GM12878 (cell line): ENCODE measurements around the gene CBLB. TPM values are rescaled to one million over a fixed set of nuclear protein-coding genes. Genes with fewer than 3 reads are reported as not detected.

Source experiments
- EGR1 ChIP-seq, 2 experiments: IDR thresholded peaks; 1 replicate in 1 of 2; 2 replicates in 1 of 2; pipeline ENCODE4 v1.6.1; 2011 to 2012; ENCODE audit warnings: low read depth in 2 of 2, low read length in 2 of 2, borderline replicate concordance in 1 of 2, mild to moderate bottlenecking in 1 of 2, moderate library complexity in 1 of 2
- GATAD2B ChIP-seq: fragments of 450-650 bp; conservative IDR thresholded peaks from 2 replicates; pipeline ENCODE4 v1.6.1; 2017; ENCODE audit warnings: low read depth, mild to moderate bottlenecking, moderate library complexity
- JUND ChIP-seq: IDR thresholded peaks from 2 replicates; pipeline ENCODE4 v1.6.1; 2012; ENCODE audit warnings: low read depth, mild to moderate bottlenecking, low read length, improper control_type of control experiment, moderate library complexity
- LARP7 ChIP-seq: fragments of 450-650 bp; IDR thresholded peaks from 2 replicates; pipeline ENCODE4 v1.6.1; 2017; ENCODE audit warnings: mild to moderate bottlenecking
- MEF2B ChIP-seq: fragments of 450-650 bp; IDR thresholded peaks from 2 replicates; pipeline ENCODE4 v1.6.1; 2018; ENCODE audit warnings: mild to moderate bottlenecking, moderate library complexity; ENCODE audit not compliant: partially characterized antibody, poor library complexity, severe bottlenecking
- MTA2 ChIP-seq: fragments of 450-650 bp; IDR thresholded peaks from 2 replicates; pipeline ENCODE4 v1.6.1; 2016; ENCODE audit warnings: low read depth, mild to moderate bottlenecking, moderate library complexity
- NFIC ChIP-seq: IDR thresholded peaks from 2 replicates; pipeline ENCODE4 v1.6.1; 2012; ENCODE audit warnings: low read depth, mild to moderate bottlenecking, inconsistent platforms, low read length, moderate library complexity
- NR2C1 ChIP-seq: fragments of 450-650 bp; IDR thresholded peaks from 2 replicates; pipeline ENCODE4 v1.6.1; 2017; ENCODE audit warnings: antibody characterized with exemption, mild to moderate bottlenecking, moderate library complexity
- PML ChIP-seq: IDR thresholded peaks from 2 replicates; pipeline ENCODE4 v1.6.1; 2012; ENCODE audit warnings: low read length, inconsistent platforms
- SRF ChIP-seq, 2 experiments: IDR thresholded peaks; 2 replicates each; pipeline ENCODE4 v1.6.1; 2011; ENCODE audit warnings: low read depth in 2 of 2, low read length in 2 of 2, mild to moderate bottlenecking in 1 of 2, moderate library complexity in 1 of 2
- YBX1 ChIP-seq: fragments of 450-650 bp; IDR thresholded peaks from 2 replicates; pipeline ENCODE4 v1.6.1; 2016; ENCODE audit warnings: antibody characterized with exemption
- ZNF274 ChIP-seq: IDR thresholded peaks from one replicate; pipeline ENCODE4 v1.8.0; 2011; ENCODE audit not compliant: insufficient read length, insufficient read depth
- polyA plus RNA-seq, 11 experiments: library from polyadenylated mRNA; depleted of rRNA in 4 of 11; unstranded in 6 of 11; stranded (reverse) in 5 of 11; fragments of >200 nt; fragmentation: Nextera tagmentation in 4 of 11; fragmentation: Illumina TruSeq in 1 of 11; extraction: Ambion mirVana in 4 of 11; extraction: Trizol in 1 of 11; gene quantifications; 1 replicate in 1 of 11; 2 replicates in 10 of 11; pipeline versions ENCODE4 v1.2.1 to v1.2.3, GENCODE V29; 2011 to 2016; ENCODE audit warnings: inconsistent platforms in 2 of 11, missing spikeins in 2 of 11, low read depth in 1 of 11
- total RNA-seq, 4 experiments: library from RNA; depleted of rRNA in 3 of 4; stranded (reverse); fragments of >200 nt in 3 of 4; fragmentation: Illumina TruSeq in 1 of 4; extraction: Trizol in 1 of 4; gene quantifications; 2 replicates each; pipeline versions ENCODE4 v1.2.1 to v1.2.3, GENCODE V29; 2013 to 2021
- TF ChIP-seq, protein P1 (sequence below): fragments of 450-650 bp; conservative IDR thresholded peaks from 2 replicates; pipeline ENCODE4 v1.6.1; 2017; ENCODE audit warnings: mild to moderate bottlenecking, moderate library complexity
- TF ChIP-seq, protein P2 (sequence below): IDR thresholded peaks from 2 replicates; pipeline ENCODE4 v1.6.1; 2012; ENCODE audit warnings: improper control_type of control experiment, low read depth, low read length; ENCODE audit not compliant: insufficient replicate concordance
- TF ChIP-seq, protein P3 (sequence below): IDR thresholded peaks from 2 replicates; pipeline ENCODE4 v1.6.1; 2012; ENCODE audit warnings: low read depth, low read length, improper control_type of control experiment
- TF ChIP-seq, protein P4 (sequence below): fragments of 150-350 bp; IDR thresholded peaks from 2 replicates; pipeline ENCODE4 v1.6.1; 2016; ENCODE audit warnings: low read depth, low read length
- TF ChIP-seq, protein P5 (sequence below): fragments of 450-650 bp; IDR thresholded peaks from 2 replicates; pipeline ENCODE4 v1.6.1; 2014; ENCODE audit warnings: mild to moderate bottlenecking

The CBLB gene
- total and polyA plus RNA-seq, 10 of the 15 experiments (the other 5 are each of a cell fraction or from before 2014, with no cell fraction given), result 17.2 to 107 (median 41.9) TPM

DNA sequence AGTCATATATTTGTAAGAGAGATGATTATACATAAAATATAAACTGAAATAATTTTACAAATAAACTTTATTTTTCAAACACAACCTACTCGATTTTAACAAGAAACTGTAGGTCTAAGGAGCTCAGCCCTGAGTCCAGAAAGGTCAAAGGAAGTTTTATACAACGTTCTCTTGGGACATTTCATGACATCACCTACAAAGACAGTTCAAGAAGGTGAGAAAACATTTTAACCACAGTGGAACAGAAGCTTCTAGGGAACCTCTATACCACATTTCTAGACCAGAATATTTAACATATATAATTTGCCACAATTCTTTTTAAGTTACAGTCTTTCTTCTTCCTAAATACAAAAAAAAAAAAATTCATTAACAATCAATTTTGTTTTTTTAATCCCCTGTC is 40.1 kb downstream of the CBLB start (continued):
- TF ChIP-seq MTA2, result peak; percentile 77
- no peak for TF ChIP-seq PML
- peak; percentile 74 for TF ChIP-seq NFIC
- TF ChIP-seq, protein P1, sequence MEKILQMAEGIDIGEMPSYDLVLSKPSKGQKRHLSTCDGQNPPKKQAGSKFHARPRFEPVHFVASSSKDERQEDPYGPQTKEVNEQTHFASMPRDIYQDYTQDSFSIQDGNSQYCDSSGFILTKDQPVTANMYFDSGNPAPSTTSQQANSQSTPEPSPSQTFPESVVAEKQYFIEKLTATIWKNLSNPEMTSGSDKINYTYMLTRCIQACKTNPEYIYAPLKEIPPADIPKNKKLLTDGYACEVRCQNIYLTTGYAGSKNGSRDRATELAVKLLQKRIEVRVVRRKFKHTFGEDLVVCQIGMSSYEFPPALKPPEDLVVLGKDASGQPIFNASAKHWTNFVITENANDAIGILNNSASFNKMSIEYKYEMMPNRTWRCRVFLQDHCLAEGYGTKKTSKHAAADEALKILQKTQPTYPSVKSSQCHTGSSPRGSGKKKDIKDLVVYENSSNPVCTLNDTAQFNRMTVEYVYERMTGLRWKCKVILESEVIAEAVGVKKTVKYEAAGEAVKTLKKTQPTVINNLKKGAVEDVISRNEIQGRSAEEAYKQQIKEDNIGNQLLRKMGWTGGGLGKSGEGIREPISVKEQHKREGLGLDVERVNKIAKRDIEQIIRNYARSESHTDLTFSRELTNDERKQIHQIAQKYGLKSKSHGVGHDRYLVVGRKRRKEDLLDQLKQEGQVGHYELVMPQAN, result no peak
- no peak for TF ChIP-seq SRF (IDR thresholded peaks at IDR 0.05; ENCODE audit: low read depth in 2 of 2, low read length in 2 of 2)
- TF ChIP-seq YBX1, result no peak
- peak; percentile 13; the same call in 1 of the 2 replicates for TF ChIP-seq JUND
- TF ChIP-seq ZNF274, result no peak
- TF ChIP-seq GATAD2B, result 0 out of 2 replicates have a peak, but pooled peaks have one; percentile 32
- peak; percentile 93 for TF ChIP-seq MEF2B
- TF ChIP-seq, protein P2, sequence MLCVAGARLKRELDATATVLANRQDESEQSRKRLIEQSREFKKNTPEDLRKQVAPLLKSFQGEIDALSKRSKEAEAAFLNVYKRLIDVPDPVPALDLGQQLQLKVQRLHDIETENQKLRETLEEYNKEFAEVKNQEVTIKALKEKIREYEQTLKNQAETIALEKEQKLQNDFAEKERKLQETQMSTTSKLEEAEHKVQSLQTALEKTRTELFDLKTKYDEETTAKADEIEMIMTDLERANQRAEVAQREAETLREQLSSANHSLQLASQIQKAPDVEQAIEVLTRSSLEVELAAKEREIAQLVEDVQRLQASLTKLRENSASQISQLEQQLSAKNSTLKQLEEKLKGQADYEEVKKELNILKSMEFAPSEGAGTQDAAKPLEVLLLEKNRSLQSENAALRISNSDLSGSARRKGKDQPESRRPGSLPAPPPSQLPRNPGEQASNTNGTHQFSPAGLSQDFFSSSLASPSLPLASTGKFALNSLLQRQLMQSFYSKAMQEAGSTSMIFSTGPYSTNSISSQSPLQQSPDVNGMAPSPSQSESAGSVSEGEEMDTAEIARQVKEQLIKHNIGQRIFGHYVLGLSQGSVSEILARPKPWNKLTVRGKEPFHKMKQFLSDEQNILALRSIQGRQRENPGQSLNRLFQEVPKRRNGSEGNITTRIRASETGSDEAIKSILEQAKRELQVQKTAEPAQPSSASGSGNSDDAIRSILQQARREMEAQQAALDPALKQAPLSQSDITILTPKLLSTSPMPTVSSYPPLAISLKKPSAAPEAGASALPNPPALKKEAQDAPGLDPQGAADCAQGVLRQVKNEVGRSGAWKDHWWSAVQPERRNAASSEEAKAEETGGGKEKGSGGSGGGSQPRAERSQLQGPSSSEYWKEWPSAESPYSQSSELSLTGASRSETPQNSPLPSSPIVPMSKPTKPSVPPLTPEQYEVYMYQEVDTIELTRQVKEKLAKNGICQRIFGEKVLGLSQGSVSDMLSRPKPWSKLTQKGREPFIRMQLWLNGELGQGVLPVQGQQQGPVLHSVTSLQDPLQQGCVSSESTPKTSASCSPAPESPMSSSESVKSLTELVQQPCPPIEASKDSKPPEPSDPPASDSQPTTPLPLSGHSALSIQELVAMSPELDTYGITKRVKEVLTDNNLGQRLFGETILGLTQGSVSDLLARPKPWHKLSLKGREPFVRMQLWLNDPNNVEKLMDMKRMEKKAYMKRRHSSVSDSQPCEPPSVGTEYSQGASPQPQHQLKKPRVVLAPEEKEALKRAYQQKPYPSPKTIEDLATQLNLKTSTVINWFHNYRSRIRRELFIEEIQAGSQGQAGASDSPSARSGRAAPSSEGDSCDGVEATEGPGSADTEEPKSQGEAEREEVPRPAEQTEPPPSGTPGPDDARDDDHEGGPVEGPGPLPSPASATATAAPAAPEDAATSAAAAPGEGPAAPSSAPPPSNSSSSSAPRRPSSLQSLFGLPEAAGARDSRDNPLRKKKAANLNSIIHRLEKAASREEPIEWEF, result no peak
- TF ChIP-seq, protein P3, sequence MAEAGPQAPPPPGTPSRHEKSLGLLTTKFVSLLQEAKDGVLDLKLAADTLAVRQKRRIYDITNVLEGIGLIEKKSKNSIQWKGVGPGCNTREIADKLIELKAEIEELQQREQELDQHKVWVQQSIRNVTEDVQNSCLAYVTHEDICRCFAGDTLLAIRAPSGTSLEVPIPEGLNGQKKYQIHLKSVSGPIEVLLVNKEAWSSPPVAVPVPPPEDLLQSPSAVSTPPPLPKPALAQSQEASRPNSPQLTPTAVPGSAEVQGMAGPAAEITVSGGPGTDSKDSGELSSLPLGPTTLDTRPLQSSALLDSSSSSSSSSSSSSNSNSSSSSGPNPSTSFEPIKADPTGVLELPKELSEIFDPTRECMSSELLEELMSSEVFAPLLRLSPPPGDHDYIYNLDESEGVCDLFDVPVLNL, result no peak
- peak; percentile 49; the same call in 1 of the 2 replicates for TF ChIP-seq NR2C1
- TF ChIP-seq, protein P4, sequence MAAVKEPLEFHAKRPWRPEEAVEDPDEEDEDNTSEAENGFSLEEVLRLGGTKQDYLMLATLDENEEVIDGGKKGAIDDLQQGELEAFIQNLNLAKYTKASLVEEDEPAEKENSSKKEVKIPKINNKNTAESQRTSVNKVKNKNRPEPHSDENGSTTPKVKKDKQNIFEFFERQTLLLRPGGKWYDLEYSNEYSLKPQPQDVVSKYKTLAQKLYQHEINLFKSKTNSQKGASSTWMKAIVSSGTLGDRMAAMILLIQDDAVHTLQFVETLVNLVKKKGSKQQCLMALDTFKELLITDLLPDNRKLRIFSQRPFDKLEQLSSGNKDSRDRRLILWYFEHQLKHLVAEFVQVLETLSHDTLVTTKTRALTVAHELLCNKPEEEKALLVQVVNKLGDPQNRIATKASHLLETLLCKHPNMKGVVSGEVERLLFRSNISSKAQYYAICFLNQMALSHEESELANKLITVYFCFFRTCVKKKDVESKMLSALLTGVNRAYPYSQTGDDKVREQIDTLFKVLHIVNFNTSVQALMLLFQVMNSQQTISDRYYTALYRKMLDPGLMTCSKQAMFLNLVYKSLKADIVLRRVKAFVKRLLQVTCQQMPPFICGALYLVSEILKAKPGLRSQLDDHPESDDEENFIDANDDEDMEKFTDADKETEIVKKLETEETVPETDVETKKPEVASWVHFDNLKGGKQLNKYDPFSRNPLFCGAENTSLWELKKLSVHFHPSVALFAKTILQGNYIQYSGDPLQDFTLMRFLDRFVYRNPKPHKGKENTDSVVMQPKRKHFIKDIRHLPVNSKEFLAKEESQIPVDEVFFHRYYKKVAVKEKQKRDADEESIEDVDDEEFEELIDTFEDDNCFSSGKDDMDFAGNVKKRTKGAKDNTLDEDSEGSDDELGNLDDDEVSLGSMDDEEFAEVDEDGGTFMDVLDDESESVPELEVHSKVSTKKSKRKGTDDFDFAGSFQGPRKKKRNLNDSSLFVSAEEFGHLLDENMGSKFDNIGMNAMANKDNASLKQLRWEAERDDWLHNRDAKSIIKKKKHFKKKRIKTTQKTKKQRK, result no peak
- no peak for TF ChIP-seq LARP7
- TF ChIP-seq, protein P5, sequence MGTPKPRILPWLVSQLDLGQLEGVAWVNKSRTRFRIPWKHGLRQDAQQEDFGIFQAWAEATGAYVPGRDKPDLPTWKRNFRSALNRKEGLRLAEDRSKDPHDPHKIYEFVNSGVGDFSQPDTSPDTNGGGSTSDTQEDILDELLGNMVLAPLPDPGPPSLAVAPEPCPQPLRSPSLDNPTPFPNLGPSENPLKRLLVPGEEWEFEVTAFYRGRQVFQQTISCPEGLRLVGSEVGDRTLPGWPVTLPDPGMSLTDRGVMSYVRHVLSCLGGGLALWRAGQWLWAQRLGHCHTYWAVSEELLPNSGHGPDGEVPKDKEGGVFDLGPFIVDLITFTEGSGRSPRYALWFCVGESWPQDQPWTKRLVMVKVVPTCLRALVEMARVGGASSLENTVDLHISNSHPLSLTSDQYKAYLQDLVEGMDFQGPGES, result no peak
- no peak for TF ChIP-seq EGR1 (IDR thresholded peaks at IDR 0.05; ENCODE audit: borderline replicate concordance in 1 of 2, low read depth in 2 of 2, low read length in 2 of 2)
